Thymus (tissue), 11 donors: ENCODE data around the gene SCT. TPM values are rescaled to one million over a fixed set of nuclear protein-coding genes. Genes with fewer than 3 reads are reported as not detected.
"Not testable (repeated sequence)": the region's sequence is repeated elsewhere in the genome, so short reads cannot be mapped to it uniquely, and the experiment has no call there.

Source experiments
- DNase-seq, 9 donors: peaks; one replicate each; pipeline ENCODE4 v3.0.0-alpha.2; 2013; ENCODE audit warnings: low spot score in 9 of 9, low read depth in 6 of 9, missing footprints in 1 of 9
- H3K27ac ChIP-seq, 2 donors: one replicate each; pipeline ENCODE4 v1.5.1; 2013; ENCODE audit warnings: control low read depth in 1 of 2, low read depth in 1 of 2, low read length in 1 of 2, mild to moderate bottlenecking in 1 of 2, moderate library complexity in 1 of 2
- H3K27me3 ChIP-seq, 2 donors: one replicate each; pipeline ENCODE4 v1.5.1; 2013; ENCODE audit warnings: low read length in 1 of 2; ENCODE audit not compliant: control insufficient read depth in 2 of 2, insufficient read depth in 1 of 2
- H3K36me3 ChIP-seq, 2 donors: one replicate each; pipeline ENCODE4 v1.5.1; 2013; ENCODE audit warnings: low read length in 1 of 2, mild to moderate bottlenecking in 1 of 2, moderate library complexity in 1 of 2; ENCODE audit not compliant: control insufficient read depth in 2 of 2, insufficient read depth in 2 of 2
- H3K4me1 ChIP-seq, 2 donors: one replicate each; pipeline ENCODE4 v1.5.1; 2013; ENCODE audit warnings: low read length in 2 of 2; ENCODE audit not compliant: control insufficient read depth in 2 of 2, insufficient read depth in 2 of 2
- H3K4me3 ChIP-seq, 2 donors: one replicate each; pipeline ENCODE4 v1.5.1; 2013; ENCODE audit warnings: low read length in 2 of 2, control low read depth in 1 of 2, mild to moderate bottlenecking in 1 of 2
- H3K9me3 ChIP-seq, 2 donors: one replicate each; pipeline ENCODE4 v1.5.1; 2013; ENCODE audit warnings: low read length in 1 of 2, mild to moderate bottlenecking in 1 of 2; ENCODE audit not compliant: control insufficient read depth in 2 of 2, insufficient read depth in 1 of 2
- WGBS: extraction: QIAGEN DNeasy Blood & Tissue Kit; methylation state at CpG from one replicate; pipeline ENCODE4 v1.1.7; 2013; 5-methylcytosine and 5-hydroxymethylcytosine counted together
- polyA plus RNA-seq: library from polyadenylated mRNA; stranded (reverse); fragments of 200-250 nt; gene quantifications from one replicate; pipeline ENCODE4 v1.2.3, GENCODE V29; 2013
- total RNA-seq: library from RNA; stranded (reverse); fragments of 120-200 nt; gene quantifications from one replicate; pipeline ENCODE4 v1.2.4, GENCODE V29; 2013
- donor health status: healthy.

The SCT gene
- total and polyA plus RNA-seq, 2 donors: 0.19 to 0.25 TPM

DNA sequence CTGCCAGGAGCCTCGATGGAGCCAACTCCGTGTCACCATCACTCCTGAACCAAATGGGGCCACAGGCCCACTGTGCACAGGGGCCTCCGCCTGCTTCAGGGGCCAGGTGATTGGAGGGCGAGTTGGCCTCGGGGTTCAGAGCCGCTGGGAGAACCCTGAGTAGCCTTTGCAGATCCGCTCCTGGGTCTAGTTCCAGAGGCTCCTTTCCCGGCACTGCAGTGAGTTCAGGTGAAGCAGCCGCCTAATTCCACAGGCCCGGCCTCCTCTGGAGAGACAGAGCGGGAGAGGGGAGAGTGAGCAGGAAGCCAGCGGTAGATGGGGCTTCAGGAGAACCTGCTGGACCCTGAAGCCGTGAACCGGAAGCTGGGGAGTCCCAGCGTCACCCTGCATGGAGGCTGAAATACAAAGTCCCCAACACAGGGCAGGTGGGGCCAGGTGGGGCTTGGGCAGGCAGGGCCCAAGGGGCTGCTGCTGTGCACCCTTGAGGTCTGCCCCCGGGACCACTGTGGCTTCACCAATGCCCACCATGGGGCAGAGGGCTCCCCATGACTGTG, 32.6 kb upstream of the SCT start:
- no peaks in the 10 kb centered on the region for H3K27me3 ChIP-seq
- H3K36me3 ChIP-seq: peaks cover 45 to 58% of the 10 kb centered on the region in 2 donors
- no peak for DNase-seq
- H3K9me3 ChIP-seq: peaks cover 0 to 3% of the 10 kb centered on the region in 2 donors
- H3K4me3 ChIP-seq: no peak overlapping the region
- H3K27ac ChIP-seq: no peak overlapping the region
- H3K4me1 ChIP-seq: no peaks in the 10 kb centered on the region
- WGBS: 94% methylated on average over 16 of the region's 16 CpGs

DNA sequence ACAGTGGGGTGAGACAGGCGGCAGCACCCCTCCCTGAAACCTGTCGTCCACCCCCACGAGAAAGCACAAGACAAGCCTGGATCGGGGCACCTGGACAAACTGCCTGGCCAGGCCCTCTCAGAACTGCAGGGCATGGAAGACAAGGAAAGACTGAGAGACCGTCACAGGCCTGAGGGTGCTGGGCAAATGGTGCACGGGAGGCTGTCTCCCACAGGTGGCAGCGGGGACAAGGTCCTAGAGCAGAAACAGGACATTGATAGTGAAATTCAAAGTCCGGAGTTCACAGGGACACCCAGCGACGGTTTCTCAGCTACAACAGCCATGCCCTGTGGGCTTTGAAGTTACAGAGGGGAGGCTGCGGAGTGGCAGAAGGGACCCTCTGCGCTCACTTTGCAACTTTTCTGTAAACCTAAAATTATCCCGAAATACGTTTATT, 30.7 kb upstream of the SCT start:
- H3K4me1 ChIP-seq: no peaks in the 10 kb centered on the region
- WGBS: 95% methylated on average over 14 of the region's 14 CpGs
- DNase-seq: no peak
- peaks cover 0 to 3% of the 10 kb centered on the region in 2 donors for H3K9me3 ChIP-seq
- H3K27ac ChIP-seq: no peak overlapping the region
- no peaks in the 10 kb centered on the region for H3K27me3 ChIP-seq
- H3K36me3 ChIP-seq: peaks cover 39 to 65% of the 10 kb centered on the region in 2 donors
- no peak overlapping the region for H3K4me3 ChIP-seq

DNA sequence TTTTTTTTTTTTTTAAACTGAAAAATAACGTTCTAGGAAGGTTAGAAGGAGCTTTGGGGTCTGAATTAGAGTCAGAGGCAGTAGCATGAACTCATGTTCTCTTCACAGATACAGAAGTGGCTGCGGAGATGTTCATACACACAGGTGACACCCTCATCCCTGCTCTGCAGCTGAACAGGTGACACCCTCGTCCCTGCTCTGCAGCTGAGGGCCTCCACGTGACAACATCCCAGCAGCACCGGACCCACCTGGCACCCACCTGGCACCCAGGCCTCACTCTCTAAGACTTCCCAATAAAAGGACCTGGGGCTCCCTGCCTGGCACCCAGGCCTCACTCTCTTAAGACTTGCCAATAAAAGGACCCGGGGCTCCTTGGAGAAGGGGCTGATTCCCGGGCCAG, 29.9 kb upstream of the SCT start:
- WGBS: 94% methylated on average over 7 of the region's 7 CpGs
- H3K36me3 ChIP-seq: peaks cover 38 to 65% of the 10 kb centered on the region in 2 donors
- no peak overlapping the region for H3K4me3 ChIP-seq
- DNase-seq: no peak
- H3K27me3 ChIP-seq: no peaks in the 10 kb centered on the region
- H3K9me3 ChIP-seq: peaks cover 0 to 3% of the 10 kb centered on the region in 2 donors
- H3K27ac ChIP-seq: no peak overlapping the region
- H3K4me1 ChIP-seq: no peaks in the 10 kb centered on the region

DNA sequence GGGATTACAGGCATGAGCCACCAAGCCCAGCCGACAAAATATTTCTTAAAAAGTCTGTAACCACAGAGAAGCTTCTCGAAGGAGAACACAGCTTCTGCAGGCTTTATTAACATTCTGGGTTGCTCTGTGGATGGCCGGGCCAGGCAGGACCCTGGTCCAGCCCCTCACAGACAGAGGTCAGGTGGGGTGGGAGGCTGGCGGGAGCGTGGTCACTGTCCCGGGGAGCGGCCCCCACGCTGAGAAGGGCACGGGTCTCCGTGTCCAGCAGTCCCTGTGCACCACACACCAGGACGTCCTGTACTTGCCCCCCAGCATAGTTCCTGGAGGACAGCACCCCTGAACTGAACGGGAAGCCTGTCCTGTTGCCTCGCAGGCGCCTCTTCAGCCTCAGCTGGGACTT, 29.4 kb upstream of the SCT start:
- 98% methylated on average over 14 of the region's 14 CpGs for WGBS
- Histone ChIP-seq H3K4me3 (no peak overlapping the region), H3K27me3 (no peaks in the 10 kb centered on the region), H3K27ac (no peak overlapping the region), H3K4me1 (no peaks in the 10 kb centered on the region), H3K36me3 (peaks cover 39 to 65% of the 10 kb centered on the region in 2 donors), H3K9me3 (peaks cover 0 to 3% of the 10 kb centered on the region in 2 donors)
- DNase-seq: no peak

DNA sequence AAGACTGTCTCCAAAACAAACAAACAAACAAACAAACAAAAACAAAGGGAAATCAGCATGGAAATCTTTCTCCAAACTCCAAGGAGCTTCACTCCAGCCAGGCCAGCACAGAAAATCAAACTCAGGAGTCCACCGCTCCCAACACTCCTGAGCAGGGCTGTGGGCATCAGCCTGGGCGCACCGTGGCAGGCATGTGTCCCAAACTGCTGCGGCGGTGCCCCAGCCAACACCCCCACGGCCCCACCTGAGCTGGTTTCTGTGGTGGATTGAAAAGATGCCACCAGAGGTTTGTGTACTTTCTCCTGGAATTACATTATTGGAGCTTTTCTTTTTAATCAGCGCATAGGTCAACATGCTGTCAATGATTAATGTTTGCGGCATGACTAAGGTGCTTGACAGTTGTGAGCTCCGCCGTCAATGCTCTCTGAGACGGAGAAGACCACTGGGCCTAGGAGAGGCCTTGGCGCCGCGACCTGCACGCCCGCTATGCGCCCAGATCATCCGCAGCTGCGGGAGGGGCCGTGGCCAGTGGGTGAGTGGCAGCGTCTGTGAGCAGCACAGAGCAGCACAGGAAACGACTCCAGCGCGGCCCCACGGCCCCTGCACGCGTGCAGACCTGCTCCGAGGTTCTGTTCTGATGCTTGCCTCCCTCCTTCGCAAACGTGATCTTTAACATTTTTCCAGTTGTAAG, 28.2 kb upstream of the SCT start:
- Histone ChIP-seq H3K27ac (no peak overlapping the region), H3K4me3 (no peak overlapping the region), H3K4me1 (no peaks in the 10 kb centered on the region), H3K27me3 (no peaks in the 10 kb centered on the region), H3K9me3 (peaks cover 0 to 3% of the 10 kb centered on the region in 2 donors), H3K36me3 (peaks cover 39 to 64% of the 10 kb centered on the region in 2 donors)
- no peak for DNase-seq
- 97% methylated on average over 30 of the region's 30 CpGs for WGBS

DNA sequence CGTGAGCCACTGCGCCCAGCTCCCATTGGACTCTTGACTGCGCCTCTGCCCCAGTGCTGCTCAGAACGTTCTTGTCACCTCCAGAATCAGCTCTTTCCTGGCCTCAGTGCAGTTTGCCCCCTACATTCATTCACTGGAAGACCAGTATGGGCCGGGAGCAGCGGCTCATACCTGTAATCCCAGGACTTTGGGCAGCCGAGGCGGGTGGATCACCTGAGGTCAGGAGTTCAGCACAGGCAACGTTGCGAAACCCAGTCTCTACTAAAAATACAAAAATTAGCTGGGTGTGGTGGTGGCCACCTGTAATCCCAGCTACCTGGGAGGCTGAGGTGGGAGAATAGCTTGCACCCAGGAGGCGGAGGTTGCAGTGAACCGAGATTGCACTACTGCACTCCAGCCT, 27.5 kb upstream of the SCT start:
- peaks cover 34 to 56% of the 10 kb centered on the region in 2 donors for H3K36me3 ChIP-seq
- DNase-seq, H3K27me3 ChIP-seq, H3K4me3 ChIP-seq, H3K27ac ChIP-seq, H3K4me1 ChIP-seq, H3K9me3 ChIP-seq: not testable (repeated sequence)
- WGBS: 94% methylated on average over 12 of the region's 12 CpGs

DNA sequence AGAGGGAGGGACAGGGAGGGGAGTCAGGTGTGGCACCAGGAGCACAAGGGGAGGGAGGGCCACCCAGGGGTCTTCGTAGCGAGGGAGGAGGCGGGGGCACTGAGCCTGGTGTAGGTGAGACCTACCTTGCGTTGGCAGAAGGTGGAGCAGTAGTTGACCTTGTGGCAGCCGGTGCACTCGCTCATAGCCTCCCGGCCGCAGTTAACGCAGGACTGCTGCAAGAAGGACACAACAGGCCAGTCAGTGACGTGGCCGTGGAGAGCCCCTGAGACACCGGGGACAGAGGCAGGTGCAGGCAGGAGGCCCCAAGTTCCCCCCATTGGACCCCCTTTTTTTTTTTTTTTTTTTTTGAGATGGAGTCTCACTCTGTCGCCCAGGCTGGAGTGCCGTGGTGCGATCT, 26.9 kb upstream of the SCT start:
- no peak overlapping the region for H3K27ac ChIP-seq
- H3K9me3 ChIP-seq: no peaks in the 10 kb centered on the region
- peaks cover 32 to 51% of the 10 kb centered on the region in 2 donors for H3K36me3 ChIP-seq
- WGBS: 94% methylated on average over 15 of the region's 15 CpGs
- no peaks in the 10 kb centered on the region for H3K27me3 ChIP-seq
- DNase-seq: no peak
- H3K4me3 ChIP-seq: no peak overlapping the region
- no peaks in the 10 kb centered on the region for H3K4me1 ChIP-seq

DNA sequence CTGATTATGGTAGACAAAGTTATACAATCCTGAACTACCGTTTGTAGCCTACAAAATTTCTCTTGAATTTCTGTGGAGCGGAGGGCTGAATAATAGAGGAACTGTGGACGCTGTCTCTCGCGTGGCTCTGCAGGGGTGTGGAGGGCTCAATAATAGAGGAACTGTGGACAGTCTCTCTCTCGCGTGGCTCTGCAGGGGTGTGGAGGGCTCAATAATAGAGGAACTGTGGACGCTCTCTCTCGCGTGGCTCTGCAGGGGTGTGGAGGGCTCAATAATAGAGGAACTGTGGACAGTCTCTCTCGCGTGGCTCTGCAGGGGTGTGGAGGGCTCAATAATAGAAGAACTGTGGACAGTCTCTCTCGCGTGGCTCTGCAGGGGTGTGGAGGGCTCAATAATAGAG, 26.2 kb upstream of the SCT start:
- DNase-seq, H3K27ac ChIP-seq, H3K27me3 ChIP-seq, H3K9me3 ChIP-seq, H3K4me3 ChIP-seq, H3K4me1 ChIP-seq: not testable (repeated sequence)
- 96% methylated on average over 14 of the region's 14 CpGs for WGBS
- peaks cover 32 to 45% of the 10 kb centered on the region in 2 donors for H3K36me3 ChIP-seq

DNA sequence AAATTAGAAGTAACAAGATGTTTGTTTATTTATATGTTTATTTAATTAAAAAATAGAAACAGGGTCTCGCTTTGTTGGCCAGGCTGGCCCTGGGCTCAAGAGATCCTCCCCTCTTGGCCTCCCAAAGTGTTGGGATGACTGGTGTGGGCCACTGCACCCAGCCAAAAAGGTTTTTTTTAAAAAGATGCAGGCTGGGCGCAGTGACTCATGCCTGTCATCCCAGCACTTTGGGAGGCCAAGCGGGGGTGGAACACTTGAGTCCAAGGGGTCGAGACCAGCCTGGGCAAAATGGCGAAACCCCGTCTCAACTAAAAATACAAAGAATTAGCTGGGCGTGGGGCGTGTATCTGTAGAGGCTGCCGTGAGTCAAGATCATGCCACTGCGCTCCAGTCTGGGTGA, 23.5 kb upstream of the SCT start:
- H3K36me3 ChIP-seq: peaks cover 19 to 35% of the 10 kb centered on the region in 2 donors
- no peaks in the 10 kb centered on the region for H3K4me1 ChIP-seq
- H3K27ac ChIP-seq: no peak overlapping the region
- no peak overlapping the region for H3K4me3 ChIP-seq
- DNase-seq: no peak
- no peaks in the 10 kb centered on the region for H3K9me3 ChIP-seq
- no peaks in the 10 kb centered on the region for H3K27me3 ChIP-seq
- WGBS: 98% methylated on average over 10 of the region's 10 CpGs
